GM12873 (cell line): ENCODE measurements around the gene FCHSD2.
A peak's percentile ranks its signal among the peaks of the same experiment; 100 is the strongest.

Experiments
- CTCF ChIP-seq: IDR thresholded peaks from 2 replicates; pipeline ENCODE4 v1.5.1; 2012; ENCODE audit warnings: low read depth, mild to moderate bottlenecking, moderate library complexity, low read length, control low read depth; ENCODE audit not compliant: insufficient read depth; ENCODE audit errors: missing control alignments

Gene FCHSD2

GRCh38 chr11:72792437-72793021 lies 349.6 kb downstream of the FCHSD2 start:
- TF ChIP-seq CTCF = no peak

- TF ChIP-seq CTCF = no peak
Measured at GRCh38 chr11:72789493-72790131, 352.5 kb downstream of the FCHSD2 start.

GRCh38 chr11:72788241-72788640 lies 353.9 kb downstream of the FCHSD2 start:
- TF ChIP-seq CTCF = no peak

GRCh38 chr11:72787216-72788104 lies 354.7 kb downstream of the FCHSD2 start:
- peak; percentile 52 for TF ChIP-seq CTCF
